GM04503 (cell line): ENCODE data around the gene CALML3.

ENCODE experiments used
- DNase-seq: peaks from one replicate; pipeline ENCODE4 v3.0.0-alpha.2; 2012; ENCODE audit warnings: low read depth

Gene CALML3

GRCh38 chr10:5527332-5528200, 2.8 kb downstream of the CALML3 start:
- DNase-seq: no peak

- no peak for DNase-seq
Measured at GRCh38 chr10:5528989-5529701, 4.4 kb downstream of the CALML3 start.

GRCh38 chr10:5529702-5530411, 5.1 kb downstream of the CALML3 start:
- DNase-seq: no peak

GRCh38 chr10:5530412-5530806, 5.6 kb downstream of the CALML3 start:
- DNase-seq: no peak

- DNase-seq: no peak
Measured at GRCh38 chr10:5530846-5531557, 6.2 kb downstream of the CALML3 start.

GRCh38 chr10:5531558-5532306, 7.0 kb downstream of the CALML3 start:
- DNase-seq: no peak

GRCh38 chr10:5532307-5532605, 7.5 kb downstream of the CALML3 start:
- DNase-seq: no peak

GRCh38 chr10:5532618-5533097, 7.9 kb downstream of the CALML3 start:
- no peak for DNase-seq

GRCh38 chr10:5533098-5533731, 8.5 kb downstream of the CALML3 start:
- no peak for DNase-seq

GRCh38 chr10:5534051-5534821, 9.5 kb downstream of the CALML3 start:
- DNase-seq: no peak

- peak; percentile 66 for DNase-seq
Measured at GRCh38 chr10:5534880-5535856, 10.4 kb downstream of the CALML3 start.

- no peak for DNase-seq
Measured at GRCh38 chr10:5536486-5537081, 11.8 kb downstream of the CALML3 start.

- DNase-seq: no peak
Measured at GRCh38 chr10:5537684-5538083, 12.9 kb downstream of the CALML3 start.

GRCh38 chr10:5538446-5538845, 13.7 kb downstream of the CALML3 start:
- peak; percentile 40 for DNase-seq

- DNase-seq: no peak
Measured at GRCh38 chr10:5538892-5539651, 14.3 kb downstream of the CALML3 start.

GRCh38 chr10:5540080-5540479, 15.3 kb downstream of the CALML3 start:
- DNase-seq: no peak

GRCh38 chr10:5540891-5541290, 16.1 kb downstream of the CALML3 start:
- DNase-seq: no peak

GRCh38 chr10:5542100-5542499, 17.3 kb downstream of the CALML3 start:
- no peak for DNase-seq
